Left cardiac atrium (tissue), 4 donors: ENCODE results near the gene ITGBL1. TPM values are rescaled to one million over a fixed set of nuclear protein-coding genes. Genes with fewer than 3 reads are reported as not detected.
"Not testable (repeated sequence)": the region's sequence is repeated elsewhere in the genome, so short reads cannot be mapped to it uniquely, and the experiment has no call there.

Experiments
- ATAC-seq, 2 donors: fragments of 200-7000 bp; cut with Tn5 transposase; one replicate each; pipeline ENCODE4 v1.9.1; 2020; ENCODE audit warnings: mild to moderate bottlenecking in 2 of 2, moderate library complexity in 2 of 2
- DNase-seq: peaks from one replicate; pipeline ENCODE4 v3.0.0-alpha.2; 2020
- intact Hi-C, 2 donors: fragments of 100-400 bp; cut with DNase I; formaldehyde crosslinking; loops; one replicate each; pipeline versions ENCODE4 v1.14.1 to v1.15.1; 2022 to 2023
- total RNA-seq, 2 donors: library from RNA; stranded (reverse); fragmentation: NEBNext Ultra II Directional; extraction: Animal tissue kit (Norgen Biotek cat#: 25700); gene quantifications; one replicate each; pipeline ENCODE4 v1.2.1, GENCODE V29; 2021
- donor health status: DM: no; HTN: yes; CAD: no.
- donor health status: DM: no; HTN: yes; CAD: no; lungs with severe emphysema.
- donor health status: DM: yes; HTN: yes; CAD: no.
- donor health status: Dilated cardiomyopathy.

ITGBL1 gene
- total RNA-seq, 2 donors from 2014 or later: 11.6 to 16.1 TPM

GRCh38 chr13:101536079-101536478 lies 83.6 kb downstream of the ITGBL1 start:
- intact Hi-C loops: no loop called here
- no peak for DNase-seq
- no peak for ATAC-seq

GRCh38 chr13:101544544-101544943 lies 92.1 kb downstream of the ITGBL1 start:
- DNase-seq, ATAC-seq: not testable (repeated sequence)
- intact Hi-C loops: loop anchor here in 1 of 2 donors (10.0 kb wide), 1 partner anchor 400 kb away; no protein-coding TSS in a partner anchor

- no peak for DNase-seq
- ATAC-seq: no peak
- intact Hi-C loops: loop anchor here in 1 of 2 donors (10.0 kb wide), 1 partner anchor 400 kb away; no protein-coding TSS in a partner anchor
Observed at GRCh38 chr13:101544979-101545378, 92.5 kb downstream of the ITGBL1 start.

GRCh38 chr13:101545521-101545920 lies 93.0 kb downstream of the ITGBL1 start:
- DNase-seq (no peak), ATAC-seq (peak in 1 of 2 donors; percentile 63)
- intact Hi-C loops: loop anchor here in 1 of 2 donors (10.0 kb wide), 1 partner anchor 401 kb away; no protein-coding TSS in a partner anchor

- intact Hi-C loops: no loop called here
- no peak for ATAC-seq
- no peak for DNase-seq
Observed at GRCh38 chr13:101552286-101552685, 99.8 kb downstream of the ITGBL1 start.

- ATAC-seq (no peak), DNase-seq (no peak)
Observed at GRCh38 chr13:101552786-101553185, 100.3 kb downstream of the ITGBL1 start.

GRCh38 chr13:101554420-101555125 lies 102.1 kb downstream of the ITGBL1 start:
- DNase-seq (no peak), ATAC-seq (no peak)
- intact Hi-C loops: no loop called here

More at GRCh38 chr13:101552786-101553185, 100.3 kb downstream of the ITGBL1 start:
- intact Hi-C loops: no loop called here

GRCh38 chr13:101555610-101556009 lies 103.1 kb downstream of the ITGBL1 start:
- ATAC-seq (no peak), DNase-seq (no peak)
- intact Hi-C loops: no loop called here

- intact Hi-C loops: no loop called here
- DNase-seq: no peak
- ATAC-seq: peak in 1 of 2 donors; percentile 71
Observed at GRCh38 chr13:101556676-101557123, 104.2 kb downstream of the ITGBL1 start.

GRCh38 chr13:101565317-101565716 lies 112.8 kb downstream of the ITGBL1 start:
- ATAC-seq (no peak), DNase-seq (no peak)

GRCh38 chr13:101567841-101568240 lies 115.4 kb downstream of the ITGBL1 start:
- no peak for ATAC-seq

More at GRCh38 chr13:101565317-101565716, 112.8 kb downstream of the ITGBL1 start:
- intact Hi-C loops: no loop called here

GRCh38 chr13:101569807-101570206 lies 117.3 kb downstream of the ITGBL1 start:
- ATAC-seq: no peak
- intact Hi-C loops: no loop called here
- DNase-seq: no peak

More at GRCh38 chr13:101567841-101568240, 115.4 kb downstream of the ITGBL1 start:
- no peak for DNase-seq
- intact Hi-C loops: no loop called here

GRCh38 chr13:101570410-101570809 lies 117.9 kb downstream of the ITGBL1 start:
- ATAC-seq: peak in 1 of 2 donors; percentile 78
- no peak for DNase-seq
- intact Hi-C loops: no loop called here

GRCh38 chr13:101572456-101572855 lies 120.0 kb downstream of the ITGBL1 start:
- intact Hi-C loops: no loop called here
- DNase-seq: no peak
- ATAC-seq: no peak

GRCh38 chr13:101575581-101575980 lies 123.1 kb downstream of the ITGBL1 start:
- no peak for ATAC-seq
- DNase-seq: no peak
- intact Hi-C loops: no loop called here

GRCh38 chr13:101576455-101576854 lies 124.0 kb downstream of the ITGBL1 start:
- intact Hi-C loops: no loop called here
- no peak for DNase-seq
- ATAC-seq: peak in 1 of 2 donors; percentile 32

GRCh38 chr13:101576977-101577376 lies 124.5 kb downstream of the ITGBL1 start:
- intact Hi-C loops: no loop called here
- ATAC-seq: no peak
- no peak for DNase-seq

- intact Hi-C loops: no loop called here
- ATAC-seq (no peak), DNase-seq (no peak)
Observed at GRCh38 chr13:101579281-101579802, 126.9 kb downstream of the ITGBL1 start.

GRCh38 chr13:101584331-101584730 lies 131.9 kb downstream of the ITGBL1 start:
- ATAC-seq (no peak), DNase-seq (no peak)
- intact Hi-C loops: no loop called here

- intact Hi-C loops: no loop called here
- DNase-seq: no peak
Observed at GRCh38 chr13:101590479-101590878, 138.0 kb downstream of the ITGBL1 start.

GRCh38 chr13:101594936-101595335 lies 142.5 kb downstream of the ITGBL1 start:
- intact Hi-C loops: no loop called here
- no peak for ATAC-seq
- no peak for DNase-seq

More at GRCh38 chr13:101590479-101590878, 138.0 kb downstream of the ITGBL1 start:
- no peak for ATAC-seq
